ENCODE measurements around the gene AEN.

AEN gene

GRCh38 chr15:88655103-88655553 lies 34.0 kb downstream of the AEN start:
- FAIRE-seq: no peak
- no peak for DNase-seq (ENCODE audit: insufficient read length, low spot score)

GRCh38 chr15:88655800-88656488 lies 34.8 kb downstream of the AEN start:
- DNase-seq (ENCODE audit: insufficient read length, low spot score) (no peak), FAIRE-seq (no peak)
- TF ChIP-seq POLR2A (IDR thresholded peaks at IDR 0.05; ENCODE audit: low read depth, low read length): no peak

More at GRCh38 chr15:88655103-88655553, 34.0 kb downstream of the AEN start:
- no peak for TF ChIP-seq POLR2A (IDR thresholded peaks at IDR 0.05; ENCODE audit: low read depth, low read length)

DNA sequence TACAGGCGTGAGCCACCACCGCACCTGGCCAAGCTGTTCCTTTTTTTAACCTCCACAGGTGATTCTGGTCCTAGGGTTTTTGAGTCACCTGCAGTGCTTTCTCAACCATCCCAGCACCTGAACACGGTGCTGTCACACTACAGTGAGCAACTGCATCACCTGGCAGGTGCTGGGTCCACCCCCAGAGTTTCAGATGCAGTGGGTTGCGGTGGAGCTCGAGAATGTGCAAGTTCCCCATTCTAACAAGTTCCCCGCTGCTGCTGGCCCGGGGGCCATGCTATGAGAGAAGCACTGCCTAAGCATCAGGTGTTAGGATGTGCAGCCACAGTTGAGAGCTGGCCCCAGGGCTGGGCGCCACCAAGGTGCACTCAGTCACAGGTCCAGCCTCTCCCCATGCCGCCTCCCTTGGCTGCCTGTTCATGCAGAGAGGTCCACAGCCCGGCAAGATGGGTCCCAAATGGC lies 35.7 kb downstream of the AEN start:
- no peak for TF ChIP-seq POLR2A (IDR thresholded peaks at IDR 0.05; ENCODE audit: low read depth, low read length)
- DNase-seq (ENCODE audit: insufficient read length, low spot score) (no peak), FAIRE-seq (no peak)

- no peak for TF ChIP-seq POLR2A (IDR thresholded peaks at IDR 0.05; ENCODE audit: low read depth, low read length)
- no peak for FAIRE-seq
- DNase-seq (ENCODE audit: insufficient read length, low spot score): peak; percentile 38
These were observed 36.4 kb downstream of the AEN start for GRCh38 chr15:88657326-88658069.

DNA sequence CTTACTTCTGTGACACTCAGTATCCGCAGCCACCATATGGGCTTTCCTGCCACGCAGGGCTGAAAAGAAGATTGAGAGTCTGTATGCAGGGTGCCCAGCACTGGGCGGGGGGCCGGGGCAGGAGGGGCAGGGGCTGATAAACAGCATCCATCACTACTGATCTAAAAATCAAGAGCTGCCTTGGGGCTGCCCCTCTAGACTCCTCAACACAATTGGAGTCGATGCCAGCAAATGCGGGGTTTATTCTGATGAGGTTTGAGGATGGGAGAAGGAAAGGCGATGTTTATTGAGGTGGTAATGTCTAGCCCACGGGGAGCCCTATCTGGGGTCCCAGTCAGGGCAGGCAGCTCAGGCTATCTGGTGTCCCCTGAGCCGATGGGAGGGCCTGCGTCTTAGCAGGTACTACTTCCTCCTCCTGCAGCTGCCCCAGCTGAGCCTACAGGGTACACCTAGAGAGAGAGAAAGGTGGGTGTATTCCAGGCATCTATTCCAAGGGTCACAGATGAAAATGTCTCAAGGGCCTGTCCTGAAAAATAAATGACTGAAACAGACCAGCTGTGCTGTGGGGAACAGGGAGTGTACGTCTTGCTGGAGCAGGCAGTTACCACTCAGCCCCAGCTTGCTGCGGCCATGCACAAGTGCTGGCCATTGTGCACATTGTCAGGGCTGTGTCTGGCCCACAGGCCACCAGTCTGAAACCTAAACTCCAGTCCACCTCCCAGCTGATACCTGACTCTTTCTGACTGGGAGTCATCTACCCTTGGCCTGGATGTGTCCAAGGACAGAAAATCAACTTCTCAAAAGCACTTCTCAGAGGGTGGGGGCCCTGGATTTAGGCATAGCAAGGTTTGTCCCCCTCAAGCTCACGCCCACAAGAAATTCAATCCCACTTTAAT lies 37.2 kb downstream of the AEN start:
- TF ChIP-seq POLR2A (IDR thresholded peaks at IDR 0.05; ENCODE audit: low read depth, low read length): no peak
- no peak for FAIRE-seq

DNA sequence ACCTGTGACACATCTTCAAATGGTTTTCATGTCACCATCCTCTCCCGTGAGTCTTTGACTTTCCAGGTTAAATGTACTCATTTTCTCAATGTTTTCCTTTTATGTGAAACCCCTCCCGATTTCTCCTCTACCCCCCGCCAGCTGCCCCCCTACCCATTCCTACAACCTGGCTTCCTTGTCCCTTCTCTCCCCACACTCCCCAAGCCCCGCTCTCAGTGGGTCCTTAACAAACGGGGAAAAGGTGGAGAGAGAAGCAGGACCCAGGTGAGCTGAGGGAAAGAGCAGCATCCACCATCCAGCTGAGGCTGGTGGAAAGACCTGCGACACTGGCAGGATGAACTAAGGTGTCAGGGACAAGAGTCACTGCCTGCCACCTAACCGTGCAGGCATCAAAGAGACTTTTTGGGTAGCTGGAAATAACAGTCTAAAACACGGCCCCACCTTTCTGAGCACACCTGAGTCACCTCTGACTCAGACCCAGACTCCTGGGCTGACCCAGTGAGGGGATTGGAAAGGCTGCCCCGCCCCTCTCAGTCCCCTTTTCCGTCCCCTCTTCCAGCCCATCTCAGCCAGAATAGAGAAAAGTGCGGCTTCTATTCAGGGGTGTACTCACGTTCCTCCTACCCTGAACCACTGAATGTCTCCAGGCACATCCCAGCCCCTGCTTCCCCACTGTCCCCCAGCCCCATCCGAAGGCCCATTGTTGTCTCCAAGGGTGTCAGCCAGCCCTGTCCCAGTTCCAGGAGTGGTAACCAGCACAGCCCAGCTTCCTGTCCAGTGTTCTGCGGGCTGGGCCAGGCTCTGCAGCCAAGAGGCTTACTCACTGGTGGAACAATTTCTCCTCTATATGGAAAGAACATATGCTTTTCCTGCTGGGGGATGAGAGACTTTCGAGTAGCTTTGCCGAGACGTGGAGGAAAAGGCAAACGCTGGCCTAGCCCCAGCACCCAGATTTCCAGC lies 38.1 kb downstream of the AEN start:
- no peak for TF ChIP-seq POLR2A (IDR thresholded peaks at IDR 0.05; ENCODE audit: low read depth, low read length)
- DNase-seq (ENCODE audit: insufficient read length, low spot score) (no peak), FAIRE-seq (no peak)

More for the DNA sequence above, 37.2 kb downstream of the AEN start:
- DNase-seq (ENCODE audit: insufficient read length, low spot score): no peak

DNA sequence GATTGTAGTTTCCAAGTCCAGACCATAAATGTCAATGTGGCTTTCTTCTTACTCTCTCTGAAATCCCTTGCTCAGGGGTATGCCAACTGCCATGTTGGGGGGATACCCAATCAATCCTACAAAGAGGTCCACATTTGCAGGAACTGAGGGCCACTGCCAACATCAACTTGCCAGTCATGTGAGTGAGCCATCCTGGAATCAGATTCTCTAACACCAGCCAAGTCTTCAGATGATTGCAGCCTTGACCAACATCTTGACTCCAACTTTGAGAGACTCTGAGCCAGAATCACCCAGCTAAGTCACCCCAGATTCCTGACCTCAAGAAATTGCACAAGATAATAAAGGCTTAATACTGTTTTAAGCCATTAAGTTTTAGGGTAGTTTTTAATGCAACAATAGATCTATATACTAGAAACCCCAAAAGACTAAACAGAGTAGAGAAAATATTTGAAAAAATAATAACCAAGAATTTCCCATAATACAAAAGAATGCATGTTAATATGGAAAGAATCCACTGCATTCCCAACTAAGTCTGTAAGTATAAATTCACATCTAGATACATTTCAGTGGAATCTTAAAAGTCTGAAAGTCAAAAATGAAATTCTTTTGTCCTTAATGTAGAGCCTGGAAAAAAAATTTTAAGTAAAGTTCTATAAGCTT lies 40.0 kb downstream of the AEN start:
- TF ChIP-seq POLR2A (IDR thresholded peaks at IDR 0.05; ENCODE audit: low read depth, low read length): no peak
- FAIRE-seq: no peak
- DNase-seq (ENCODE audit: insufficient read length, low spot score): no peak

DNA sequence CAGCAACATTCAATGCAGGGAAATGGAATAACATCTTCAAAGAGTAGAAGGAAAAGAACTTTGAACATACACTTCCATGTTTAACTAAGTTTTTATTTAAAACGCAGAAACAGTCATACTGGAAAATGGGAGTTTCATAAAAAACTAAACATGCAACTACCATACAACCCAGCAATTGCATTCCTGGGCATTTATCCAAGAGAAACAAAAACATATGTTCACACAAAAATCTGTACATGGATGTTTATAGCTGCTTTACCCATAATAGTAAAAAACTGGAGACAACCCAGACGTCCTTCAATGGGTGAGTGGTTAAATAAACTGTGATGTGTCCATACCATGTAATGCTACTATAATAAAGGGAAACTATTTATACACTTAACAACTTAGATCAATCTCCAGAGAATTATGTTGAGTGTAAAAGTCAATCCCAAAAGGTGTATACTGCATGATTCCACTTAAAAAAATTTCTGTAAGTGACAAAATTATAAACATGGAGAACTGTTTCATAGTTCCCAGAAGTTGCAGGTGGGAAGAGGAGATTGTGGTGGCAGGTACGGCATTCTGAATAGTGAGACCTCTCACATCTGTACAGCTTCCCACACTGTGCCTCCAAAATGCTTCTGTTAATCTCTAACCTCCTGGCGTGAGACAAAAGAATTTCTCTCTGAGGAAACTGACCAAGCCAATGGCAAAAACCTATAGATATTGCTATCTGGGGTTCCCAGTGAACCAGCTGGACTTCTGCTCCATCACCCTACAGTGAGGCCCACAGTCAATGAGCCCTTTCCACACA lies 40.8 kb downstream of the AEN start:
- DNase-seq (ENCODE audit: insufficient read length, low spot score): no peak
- FAIRE-seq: no peak

GRCh38 chr15:88663141-88663621 lies 42.0 kb downstream of the AEN start:
- no peak for TF ChIP-seq POLR2A (IDR thresholded peaks at IDR 0.05; ENCODE audit: low read depth, low read length)
- FAIRE-seq (no peak), DNase-seq (ENCODE audit: insufficient read length, low spot score) (no peak)

More for the DNA sequence above, 40.8 kb downstream of the AEN start:
- no peak for TF ChIP-seq POLR2A (IDR thresholded peaks at IDR 0.05; ENCODE audit: low read depth, low read length)

DNA sequence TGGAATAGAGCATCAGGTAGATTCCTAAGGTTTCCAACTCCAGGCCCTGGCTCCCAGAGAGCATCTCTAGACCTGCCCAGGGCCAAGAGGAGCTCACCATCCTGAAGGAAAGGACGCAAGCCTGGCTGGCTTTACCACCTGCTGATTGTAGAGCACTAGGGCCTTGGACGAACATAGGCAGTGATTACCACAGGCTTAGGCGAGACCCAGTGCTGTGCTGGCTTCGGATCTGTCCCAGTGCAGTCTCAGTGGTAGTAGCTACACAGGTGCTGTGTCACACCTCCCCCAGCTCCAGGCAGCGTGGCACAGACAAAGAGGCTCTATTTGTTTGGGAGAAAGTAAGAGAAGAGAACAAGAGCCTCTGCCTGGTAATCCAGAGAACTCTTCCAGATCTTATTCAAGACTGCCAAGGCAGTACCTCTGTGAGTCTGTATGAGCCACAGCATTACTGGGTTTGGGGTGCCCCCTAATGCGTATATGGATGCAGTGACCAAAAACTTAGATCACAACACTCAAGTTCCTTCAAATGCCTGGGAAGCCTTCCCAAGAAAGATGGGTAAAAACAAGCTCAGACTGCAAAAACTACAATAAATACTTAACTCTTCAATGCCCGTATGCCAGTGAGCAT lies 43.1 kb downstream of the AEN start:
- DNase-seq (ENCODE audit: insufficient read length, low spot score) (no peak), FAIRE-seq (no peak)
- TF ChIP-seq POLR2A (IDR thresholded peaks at IDR 0.05; ENCODE audit: low read depth, low read length): no peak

DNA sequence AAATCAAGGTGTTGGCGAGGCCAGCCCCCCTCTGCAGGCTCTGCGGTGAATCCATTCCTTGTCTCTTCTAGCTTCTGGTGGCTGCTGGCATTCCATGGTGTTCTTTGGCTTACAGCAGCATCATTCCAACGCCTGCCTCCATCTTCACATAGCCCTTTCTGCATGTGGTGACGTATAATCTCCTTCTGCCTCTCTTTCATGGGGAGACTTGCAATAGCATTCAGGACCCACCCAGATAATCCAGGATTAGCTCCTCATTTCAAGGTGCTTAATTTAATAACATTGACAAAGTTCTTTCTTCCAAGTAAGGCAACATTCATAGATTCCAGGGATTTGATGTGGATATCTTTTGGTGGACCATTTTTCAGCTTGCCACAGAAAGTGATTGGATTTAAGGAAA lies 53.5 kb downstream of the AEN start:
- DNase-seq (ENCODE audit: insufficient read length, low spot score): no peak
- no peak for FAIRE-seq
- no peak for TF ChIP-seq POLR2A (IDR thresholded peaks at IDR 0.05; ENCODE audit: low read depth, low read length)
